SK-N-SH (cell line): ENCODE results near the gene NTHL1. TPM values are rescaled to one million over a fixed set of nuclear protein-coding genes. Genes with fewer than 3 reads are reported as not detected.

Source experiments
- CTCF ChIA-PET: fragments of 300-600, 350-600 bp; formaldehyde crosslinking; extraction: SDS; loops from one replicate; lab custom pipeline; 2021; lab: Yijun Ruan, JAX
- POLR2A ChIA-PET: fragments of 350-600 bp; sonication (Branson Sonifier 250); formaldehyde crosslinking; extraction: SDS; loops from one replicate; lab custom pipeline; 2020; ENCODE audit warnings: antibody characterized with exemption, inconsistent platforms; lab: Yijun Ruan, JAX
- DNase-seq: peaks from one replicate; pipeline ENCODE4 v3.0.0; 2012
- H2AFZ ChIP-seq: fragments of 200-600 bp; sonication (generic); 2 replicates; pipeline ENCODE4 v1.8.1; 2016; ENCODE audit warnings: antibody characterized with exemption, mild to moderate bottlenecking, low read depth
- H3F3A ChIP-seq: fragments of 200-600 bp; sonication (generic); replicated peaks from 2 replicates; pipeline ENCODE3; 2016; ENCODE audit warnings: antibody characterized with exemption, mild to moderate bottlenecking; ENCODE audit not compliant: insufficient read depth
- H3K27ac ChIP-seq, 2 experiments: fragments of 200-500 bp in 1 of 2; fragments of 200-600 bp in 1 of 2; sonication (Bioruptor generic) in 1 of 2; sonication (generic), shearing (Covaris generic) in 1 of 2; 2 replicates each; pipeline versions ENCODE4 v1.5.1 to v1.6.1; 2014 to 2016; ENCODE audit warnings: low read depth in 2 of 2, inconsistent platforms in 1 of 2, low read length in 1 of 2, mild to moderate bottlenecking in 1 of 2, mixed read lengths in 1 of 2
- H3K27me3 ChIP-seq: fragments of 200-600 bp; sonication (generic), shearing (Covaris generic); 2 replicates; pipeline ENCODE4 v1.6.1; 2016; ENCODE audit warnings: mixed run types; ENCODE audit not compliant: insufficient read depth
- H3K36me3 ChIP-seq, 2 experiments: fragments of 200-500 bp in 1 of 2; fragments of 200-600 bp in 1 of 2; sonication (Bioruptor generic) in 1 of 2; sonication (generic) in 1 of 2; replicated peaks in 1 of 2; 2 replicates each; pipeline versions ENCODE3 to v1.5.1; 2014 to 2016; ENCODE audit warnings: low read length in 1 of 2, mild to moderate bottlenecking in 1 of 2; ENCODE audit not compliant: insufficient read depth in 2 of 2, control insufficient read depth in 1 of 2
- H3K4me1 ChIP-seq, 2 experiments: fragments of 200-500 bp in 1 of 2; fragments of 200-600 bp in 1 of 2; sonication (Bioruptor generic) in 1 of 2; sonication (generic), shearing (Covaris generic) in 1 of 2; 2 replicates each; pipeline versions ENCODE4 v1.5.1 to v1.6.1; 2014 to 2016; ENCODE audit warnings: low read depth in 1 of 2, low read length in 1 of 2, mixed run types in 1 of 2; ENCODE audit not compliant: insufficient read depth in 2 of 2, control insufficient read depth in 1 of 2
- H3K4me2 ChIP-seq: fragments of 200-600 bp; sonication (generic), shearing (Covaris generic); 2 replicates; pipeline ENCODE4 v1.6.1; 2017; ENCODE audit warnings: mixed run types
- H3K4me3 ChIP-seq, 2 experiments: fragments of 200-500 bp in 1 of 2; fragments of 200-600 bp in 1 of 2; sonication (Bioruptor generic) in 1 of 2; sonication (generic), shearing (Covaris generic) in 1 of 2; 2 replicates each; pipeline versions ENCODE4 v1.5.1 to v1.8.1; 2014 to 2016; ENCODE audit warnings: low read depth in 2 of 2, inconsistent platforms in 1 of 2, low read length in 1 of 2, mild to moderate bottlenecking in 1 of 2, mixed read lengths in 1 of 2, moderate library complexity in 1 of 2
- H3K79me2 ChIP-seq: fragments of 200-600 bp; sonication (generic); 2 replicates; pipeline ENCODE4 v1.8.1; 2017; ENCODE audit warnings: mild to moderate bottlenecking; ENCODE audit not compliant: insufficient read depth
- H3K9ac ChIP-seq: fragments of 200-600 bp; sonication (generic); 2 replicates; pipeline ENCODE4 v1.6.1; 2017; ENCODE audit warnings: mixed run types
- H3K9me2 ChIP-seq: fragments of 200-600 bp; sonication (generic); 2 replicates; pipeline ENCODE4 v1.6.1; 2017; ENCODE audit warnings: mixed run types
- H3K9me3 ChIP-seq: fragments of 200-600 bp; sonication (generic); 2 replicates; pipeline ENCODE4 v1.6.1; 2017; ENCODE audit warnings: mixed run types, mild to moderate bottlenecking, moderate library complexity
- H4K20me1 ChIP-seq: fragments of 200-600 bp; sonication (generic); 2 replicates; pipeline ENCODE4 v1.6.1; 2017; ENCODE audit warnings: mild to moderate bottlenecking, mixed run types; ENCODE audit not compliant: insufficient read depth
- EP300 ChIP-seq, 2 experiments: IDR thresholded peaks; 2 replicates each; pipeline versions ENCODE4 v1.4.0 to v1.6.1; 2012; ENCODE audit warnings: borderline replicate concordance in 1 of 2, low read depth in 1 of 2, low read length in 1 of 2
- EZH2phosphoT487 ChIP-seq: fragments of 200-600 bp; sonication (generic); IDR thresholded peaks from 2 replicates; pipeline ENCODE4 v1.6.1; 2017; ENCODE audit warnings: low read depth, mixed run types, mild to moderate bottlenecking, antibody characterized with exemption, moderate library complexity, borderline replicate concordance
- FOXJ3 ChIP-seq: sonication (generic); formaldehyde crosslinking; IDR thresholded peaks from 2 replicates; pipeline ENCODE4 v1.5.1; 2020; ENCODE audit warnings: mild to moderate bottlenecking, missing genetic modification reagents
- GABPA ChIP-seq: IDR thresholded peaks from 2 replicates; pipeline ENCODE4 v1.4.0; 2012; ENCODE audit warnings: low read depth, mild to moderate bottlenecking
- MXI1 ChIP-seq: IDR thresholded peaks from 2 replicates; pipeline ENCODE4 v1.6.1; 2012; ENCODE audit warnings: mild to moderate bottlenecking, low read depth, low read length, improper control_type of control experiment
- RAD21 ChIP-seq: IDR thresholded peaks from 2 replicates; pipeline ENCODE4 v1.6.1; 2012; ENCODE audit warnings: mild to moderate bottlenecking, low read length
- SMC3 ChIP-seq: IDR thresholded peaks from 2 replicates; pipeline ENCODE4 v1.6.1; 2012; ENCODE audit warnings: low read depth, low read length, improper control_type of control experiment
- TAF1 ChIP-seq: IDR thresholded peaks from 2 replicates; pipeline ENCODE4 v1.6.1; 2012; ENCODE audit warnings: low read depth, mild to moderate bottlenecking, low read length, moderate library complexity, borderline replicate concordance
- TCF12 ChIP-seq: IDR thresholded peaks from 2 replicates; pipeline ENCODE4 v1.4.0; 2012
- WGBS: methylation state at CpG from one replicate; pipeline ENCODE4 v1.1.6; 2017; ENCODE audit warnings: low lambda C conversion rate; 5-methylcytosine and 5-hydroxymethylcytosine counted together
- polyA plus RNA-seq, 3 experiments: library from polyadenylated mRNA; depleted of rRNA; stranded (reverse); fragments of >200 nt; gene quantifications; 2 replicates each; pipeline ENCODE4 v1.2.3, GENCODE V29; 2012
- TF ChIP-seq, protein P1 (sequence below): IDR thresholded peaks from 2 replicates; pipeline ENCODE4 v1.4.0; 2012; ENCODE audit warnings: low read depth, borderline replicate concordance
- TF ChIP-seq, protein P2 (sequence below): IDR thresholded peaks from 2 replicates; pipeline ENCODE4 v1.4.0; 2012; ENCODE audit warnings: low read depth
- TF ChIP-seq, protein P3 (sequence below): fragments of 150-350 bp; IDR thresholded peaks from 2 replicates; pipeline ENCODE4 v1.6.1; 2016; ENCODE audit warnings: mild to moderate bottlenecking, low read depth, low read length
- TF ChIP-seq, protein P4 (sequence below): IDR thresholded peaks from 2 replicates; pipeline ENCODE4; 2012

NTHL1 gene
- polyA plus RNA-seq, 1 of the 3 experiments (the other 2 are of a cell fraction), result 77.3 TPM

DNA sequence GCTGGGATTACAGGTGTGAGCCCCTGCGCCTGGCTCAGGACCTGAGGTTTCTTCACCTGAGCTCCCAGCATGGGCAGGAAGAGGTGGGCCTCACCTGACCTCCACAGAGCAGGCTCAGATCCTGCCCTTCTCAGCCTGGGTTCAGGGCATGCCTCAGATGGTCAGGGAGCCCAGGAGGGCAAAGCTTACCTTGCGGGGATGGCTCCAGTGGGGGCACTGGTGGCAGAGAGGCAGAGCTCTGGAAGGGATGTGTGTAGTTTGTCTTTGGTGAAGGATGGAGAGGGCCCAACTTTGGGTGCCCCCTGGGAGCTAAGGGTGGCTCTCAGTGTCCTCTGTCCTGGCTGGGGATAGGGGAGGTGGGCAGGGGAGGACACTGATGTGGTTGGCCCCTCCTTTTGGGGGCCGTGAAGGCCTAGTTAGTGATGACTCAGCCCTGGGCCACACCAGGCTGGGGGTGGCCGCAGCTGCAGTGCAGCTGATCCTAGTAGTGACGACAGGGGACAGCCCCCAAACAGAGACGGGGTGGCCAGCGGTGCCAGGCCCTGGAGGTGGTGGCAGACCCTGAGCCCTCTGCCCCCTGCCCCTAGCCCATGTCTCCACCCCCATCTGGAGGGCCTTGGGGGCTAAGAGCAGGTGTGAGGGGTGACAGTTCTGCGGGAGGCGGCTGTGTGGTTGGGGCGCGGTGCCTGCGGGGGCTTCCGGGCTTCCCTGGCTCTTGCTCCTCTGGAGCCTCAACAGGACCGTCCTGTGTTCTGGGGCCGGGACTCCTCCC, 15.2 kb downstream of the NTHL1 start (continued):
- TF ChIP-seq GABPA, result no peak

DNA sequence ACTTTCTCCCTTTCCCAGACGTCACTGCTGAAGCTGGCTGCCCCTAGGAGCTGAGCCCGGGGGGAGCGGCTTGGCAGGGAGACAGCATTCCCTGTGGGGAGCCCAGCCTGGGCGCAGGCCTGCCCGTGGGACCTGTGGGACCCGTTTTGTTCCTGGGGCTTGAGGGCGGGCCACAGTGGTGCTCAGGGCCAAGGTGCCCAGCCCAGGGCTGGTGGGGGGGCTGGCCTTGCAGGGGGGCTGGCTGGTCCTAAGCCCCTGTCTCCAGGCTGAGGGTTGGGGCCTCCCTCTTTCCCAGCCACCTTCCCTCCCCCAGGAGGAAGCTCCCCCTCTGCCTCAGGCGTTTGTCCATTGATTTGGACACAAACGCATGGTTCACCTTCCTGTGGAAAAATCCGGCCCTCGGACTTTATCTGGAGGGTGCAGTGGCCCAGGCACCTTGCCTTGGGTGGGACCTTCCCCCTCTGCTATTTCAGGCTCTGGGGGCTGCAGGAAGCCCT, 16.5 kb downstream of the NTHL1 start:
- Histone ChIP-seq H3K27me3 (no peaks in the 10 kb centered on the region), H3K9ac (no peak overlapping the region), H3K4me3 (no peak overlapping the region), H3K9me3 (no peaks in the 10 kb centered on the region), H3F3A (peaks cover 3% of the 10 kb centered on the region), H3K27ac (no peak overlapping the region), H3K4me1 (peaks cover 36 to 43% of the 10 kb centered on the region in 2 experiments; a peak in 3 of 4 replicates), H3K36me3 (peaks cover 0 to 6% of the 10 kb centered on the region in 2 experiments), H4K20me1 (peaks cover 8% of the 10 kb centered on the region; the same call in 1 of the 2 replicates), H2AFZ (no peak overlapping the region), H3K79me2 (peaks cover 31% of the 10 kb centered on the region; the same call in 1 of the 2 replicates), H3K9me2 (no peaks in the 10 kb centered on the region), H3K4me2 (no peak overlapping the region)
- ChIA-PET POLR2A (interaction anchor here (0.7 kb wide), 1 partner anchor 57 kb away, joined by 5 read pairs; no protein-coding TSS in a partner anchor), CTCF (interaction anchor here (0.6 to 1.8 kb wide), 2 partner anchors 16 to 120 kb away, joined by 3 to 6 read pairs; partner anchors contain the start of genes NTHL1 and TSC2)
- TF ChIP-seq EP300 (IDR thresholded peaks at IDR 0.05; ENCODE audit: borderline replicate concordance in 1 of 2, low read depth in 1 of 2, low read length in 1 of 2) (no peak), TAF1 (no peak), EZH2phosphoT487 (no peak), TCF12 (no peak), SMC3 (no peak)
- TF ChIP-seq, protein P1, sequence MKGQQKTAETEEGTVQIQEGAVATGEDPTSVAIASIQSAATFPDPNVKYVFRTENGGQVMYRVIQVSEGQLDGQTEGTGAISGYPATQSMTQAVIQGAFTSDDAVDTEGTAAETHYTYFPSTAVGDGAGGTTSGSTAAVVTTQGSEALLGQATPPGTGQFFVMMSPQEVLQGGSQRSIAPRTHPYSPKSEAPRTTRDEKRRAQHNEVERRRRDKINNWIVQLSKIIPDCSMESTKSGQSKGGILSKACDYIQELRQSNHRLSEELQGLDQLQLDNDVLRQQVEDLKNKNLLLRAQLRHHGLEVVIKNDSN, result no peak
- TF ChIP-seq, protein P2, sequence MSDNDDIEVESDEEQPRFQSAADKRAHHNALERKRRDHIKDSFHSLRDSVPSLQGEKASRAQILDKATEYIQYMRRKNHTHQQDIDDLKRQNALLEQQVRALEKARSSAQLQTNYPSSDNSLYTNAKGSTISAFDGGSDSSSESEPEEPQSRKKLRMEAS, result no peak
- DNase-seq, result no peak
- 74% methylated on average over 6 of the region's 11 CpGs for WGBS

DNA sequence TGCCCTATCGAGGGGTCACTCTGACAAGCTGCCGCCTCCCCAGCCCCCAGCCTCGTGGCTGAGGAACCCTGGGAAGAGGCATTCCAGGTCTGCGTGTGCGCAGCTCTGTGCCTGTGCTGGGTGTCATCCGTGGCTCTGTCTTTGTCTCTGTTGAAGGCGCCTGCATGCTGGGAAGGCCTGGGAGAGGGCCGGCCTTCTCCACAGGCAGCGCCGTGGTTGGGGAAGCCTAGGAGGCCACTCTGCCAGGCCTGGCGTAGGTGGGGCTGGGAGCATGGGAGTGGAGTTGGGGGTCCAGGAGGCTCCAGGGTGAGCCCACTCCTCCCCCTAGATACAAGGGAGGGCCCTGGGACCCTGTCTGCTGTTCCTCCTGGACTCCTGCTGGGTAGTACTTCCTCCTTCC, 17.6 kb downstream of the NTHL1 start:
- Histone ChIP-seq H3K27ac (no peak overlapping the region), H3K9me2 (no peaks in the 10 kb centered on the region), H3K4me1 (peaks cover 25 to 35% of the 10 kb centered on the region in 2 experiments; a peak in 3 of 4 replicates), H3K4me2 (no peak overlapping the region), H3K9ac (no peak overlapping the region), H4K20me1 (peaks cover 8% of the 10 kb centered on the region; the same call in 1 of the 2 replicates), H3K79me2 (peaks cover 27% of the 10 kb centered on the region; the same call in 1 of the 2 replicates), H3K27me3 (no peaks in the 10 kb centered on the region), H3K9me3 (no peaks in the 10 kb centered on the region), H2AFZ (no peak overlapping the region), H3K4me3 (no peak overlapping the region), H3F3A (peaks cover 7% of the 10 kb centered on the region), H3K36me3 (peaks cover 0 to 6% of the 10 kb centered on the region in 2 experiments)
- no peak for DNase-seq
- ChIA-PET CTCF (interaction anchor here (1.2 kb wide), 1 partner anchor 10 kb away, joined by 3 read pairs; no protein-coding TSS in a partner anchor), POLR2A (interaction anchor here (0.6 kb wide), 1 partner anchor 12 kb away, joined by 3 read pairs; no protein-coding TSS in a partner anchor)
- WGBS, result 82% methylated on average over 8 of the region's 11 CpGs
- TF ChIP-seq MXI1 (no peak), RAD21 (no peak), EZH2phosphoT487 (no peak), FOXJ3 (CRISPR knock-in tag) (no peak)
- TF ChIP-seq, protein P3, sequence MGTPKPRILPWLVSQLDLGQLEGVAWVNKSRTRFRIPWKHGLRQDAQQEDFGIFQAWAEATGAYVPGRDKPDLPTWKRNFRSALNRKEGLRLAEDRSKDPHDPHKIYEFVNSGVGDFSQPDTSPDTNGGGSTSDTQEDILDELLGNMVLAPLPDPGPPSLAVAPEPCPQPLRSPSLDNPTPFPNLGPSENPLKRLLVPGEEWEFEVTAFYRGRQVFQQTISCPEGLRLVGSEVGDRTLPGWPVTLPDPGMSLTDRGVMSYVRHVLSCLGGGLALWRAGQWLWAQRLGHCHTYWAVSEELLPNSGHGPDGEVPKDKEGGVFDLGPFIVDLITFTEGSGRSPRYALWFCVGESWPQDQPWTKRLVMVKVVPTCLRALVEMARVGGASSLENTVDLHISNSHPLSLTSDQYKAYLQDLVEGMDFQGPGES, result no peak
- TF ChIP-seq, protein P4, sequence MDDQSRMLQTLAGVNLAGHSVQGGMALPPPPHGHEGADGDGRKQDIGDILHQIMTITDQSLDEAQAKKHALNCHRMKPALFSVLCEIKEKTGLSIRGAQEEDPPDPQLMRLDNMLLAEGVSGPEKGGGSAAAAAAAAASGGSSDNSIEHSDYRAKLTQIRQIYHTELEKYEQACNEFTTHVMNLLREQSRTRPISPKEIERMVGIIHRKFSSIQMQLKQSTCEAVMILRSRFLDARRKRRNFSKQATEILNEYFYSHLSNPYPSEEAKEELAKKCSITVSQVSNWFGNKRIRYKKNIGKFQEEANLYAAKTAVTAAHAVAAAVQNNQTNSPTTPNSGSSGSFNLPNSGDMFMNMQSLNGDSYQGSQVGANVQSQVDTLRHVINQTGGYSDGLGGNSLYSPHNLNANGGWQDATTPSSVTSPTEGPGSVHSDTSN, result no peak
